GM23338 (cell line): ENCODE results near the gene RNF166. TPM values are rescaled to one million over a fixed set of nuclear protein-coding genes. Genes with fewer than 3 reads are reported as not detected.
A peak's percentile ranks its signal among the peaks of the same experiment; 100 is the strongest.

Source experiments
- ATAC-seq: fragments of 200-7000 bp; cut with Tn5 transposase; 3 replicates; pipeline ENCODE4 v1.9.1; 2020
- DNase-seq: peaks from one replicate; pipeline ENCODE4 v3.0.0-alpha.2; 2015; ENCODE audit warnings: low spot score
- H2AFZ ChIP-seq: fragments of 200-600 bp; sonication (generic); 2 replicates; pipeline ENCODE4 v1.8.0; 2016; ENCODE audit warnings: antibody characterized with exemption, mild to moderate bottlenecking, moderate library complexity
- H3F3A ChIP-seq: fragments of 200-600 bp; sonication (generic); replicated peaks from 2 replicates; pipeline ENCODE4 v1.8.0; 2017; ENCODE audit warnings: antibody characterized with exemption, mixed run types, low read depth
- H3K27ac ChIP-seq: fragments of 200-600 bp; sonication (generic); 2 replicates; pipeline ENCODE4 v1.6.1; 2016; ENCODE audit warnings: low read depth
- H3K27me3 ChIP-seq: fragments of 200-600 bp; sonication (generic); 2 replicates; pipeline ENCODE4 v1.8.0; 2016; ENCODE audit warnings: mild to moderate bottlenecking, mixed run types, moderate library complexity; ENCODE audit not compliant: insufficient read depth
- H3K36me3 ChIP-seq: fragments of 200-600 bp; sonication (generic); 2 replicates; pipeline ENCODE4 v1.8.0; 2016; ENCODE audit warnings: mild to moderate bottlenecking; ENCODE audit not compliant: insufficient read depth
- H3K4me1 ChIP-seq: fragments of 200-600 bp; sonication (generic); 2 replicates; pipeline ENCODE4 v1.8.0; 2016; ENCODE audit warnings: mild to moderate bottlenecking, moderate library complexity; ENCODE audit not compliant: insufficient read depth
- H3K4me2 ChIP-seq: fragments of 200-600 bp; sonication (generic); 2 replicates; pipeline ENCODE4 v1.7.1; 2017; ENCODE audit warnings: mixed run types
- H3K4me3 ChIP-seq: fragments of 200-600 bp; sonication (generic); 2 replicates; pipeline ENCODE4 v1.6.1; 2016; ENCODE audit warnings: mixed run types
- H3K79me2 ChIP-seq: fragments of 200-600 bp; sonication (generic); replicated peaks from 2 replicates; pipeline ENCODE4 v1.8.0; 2017; ENCODE audit warnings: mild to moderate bottlenecking; ENCODE audit not compliant: insufficient read depth
- H3K9me2 ChIP-seq: fragments of 200-600 bp; sonication (generic); 2 replicates; pipeline ENCODE4 v1.8.0; 2017; ENCODE audit not compliant: insufficient read depth
- H4K20me1 ChIP-seq: fragments of 200-600 bp; sonication (generic); replicated peaks from 2 replicates; pipeline ENCODE4 v1.8.0; 2017; ENCODE audit warnings: mild to moderate bottlenecking; ENCODE audit not compliant: insufficient read depth
- H3K27ac Mint-ChIP-seq: 2 replicates; pipeline ENCODE4 v1.8.0; 2020; ENCODE audit warnings: inconsistent platforms, mild to moderate bottlenecking, moderate library complexity, mixed read lengths
- H3K27me3 Mint-ChIP-seq: 3 replicates; pipeline ENCODE4 v1.8.0; 2022; ENCODE audit warnings: low read depth, mild to moderate bottlenecking, moderate library complexity, mixed read lengths, inconsistent platforms; ENCODE audit not compliant: insufficient read depth, poor library complexity
- H3K36me3 Mint-ChIP-seq: 3 replicates; pipeline ENCODE4 v1.8.0; 2021; ENCODE audit warnings: low read depth, mild to moderate bottlenecking, inconsistent platforms, moderate library complexity, mixed read lengths
- H3K4me1 Mint-ChIP-seq: 3 replicates; pipeline ENCODE4 v1.8.0; 2020; ENCODE audit warnings: mild to moderate bottlenecking, inconsistent platforms, mixed read lengths
- H3K4me3 Mint-ChIP-seq: 3 replicates; pipeline ENCODE4 v1.8.0; 2021; ENCODE audit warnings: moderate library complexity, mild to moderate bottlenecking, inconsistent platforms, mixed read lengths
- H3K9me3 Mint-ChIP-seq: 3 replicates; pipeline ENCODE4 v1.8.0; 2020; ENCODE audit warnings: moderate library complexity, mild to moderate bottlenecking, inconsistent platforms, mixed read lengths
- CREB1 ChIP-seq: fragments of 250-450 bp; sonication (Bioruptor Pico); IDR thresholded peaks from 2 replicates; pipeline ENCODE4 v1.5.0; 2020; ENCODE audit warnings: low read depth, mild to moderate bottlenecking, moderate library complexity
- CTCF ChIP-seq, 2 experiments: fragments of 200-600 bp in 1 of 2; sonication (generic) in 1 of 2; conservative IDR thresholded peaks; 2 replicates each; pipeline versions ENCODE4 v1.5.1 to v1.6.1; 2016 to 2017; ENCODE audit warnings: antibody characterized with exemption in 2 of 2, low read depth in 2 of 2, mild to moderate bottlenecking in 2 of 2, moderate library complexity in 1 of 2
- POLR2AphosphoS5 ChIP-seq: IDR thresholded peaks from 2 replicates; pipeline ENCODE4 v1.6.1; 2016; ENCODE audit warnings: antibody characterized with exemption, low read depth
- ZNF114 ChIP-seq: fragments of 250-450 bp; sonication (Bioruptor Pico); IDR thresholded peaks from 2 replicates; pipeline ENCODE4 v1.5.0; 2020; ENCODE audit warnings: mild to moderate bottlenecking, moderate library complexity
- ZNF331 ChIP-seq: fragments of 250-450 bp; sonication (Bioruptor Pico); IDR thresholded peaks from 2 replicates; pipeline ENCODE4 v1.5.0; 2020; ENCODE audit warnings: low read depth, mild to moderate bottlenecking, moderate library complexity
- polyA plus RNA-seq: library from polyadenylated mRNA; unstranded; fragments of >200 nt; fragmentation: Nextera tagmentation; extraction: Ambion mirVana; gene quantifications from 2 replicates; pipeline ENCODE4 v1.2.1, GENCODE V29; 2016
- total RNA-seq: library from RNA; depleted of rRNA; stranded (reverse); fragments of >200 nt; shearing (Covaris generic); gene quantifications from 2 replicates; pipeline ENCODE4 v1.2.3, GENCODE V29; 2014

Gene RNF166
- total and polyA plus RNA-seq, 2 experiments from 2014 or later = 24.9 to 43.4 TPM

- Histone ChIP-seq H4K20me1 (no peaks in the 10 kb centered on the region), H3K4me3 (no peak overlapping the region), H3K4me2 (no peak overlapping the region), H3K27me3 (no peaks in the 10 kb centered on the region), H3K9me2 (no peaks in the 10 kb centered on the region), H3K4me1 (no peaks in the 10 kb centered on the region), H2AFZ (0 out of 2 replicates have a peak overlapping the region, but pooled peaks have one; percentile 56), H3K36me3 (no peaks in the 10 kb centered on the region; the same call in 1 of the 2 replicates), H3K27ac (no peak overlapping the region), H3F3A (no peaks in the 10 kb centered on the region), H3K79me2 (no peaks in the 10 kb centered on the region)
- Mint-ChIP-seq H3K9me3 (no peaks in the 10 kb centered on the region), H3K36me3 (no peaks in the 10 kb centered on the region), H3K4me3 (no peak overlapping the region), H3K4me1 (no peaks in the 10 kb centered on the region), H3K27ac (no peak overlapping the region), H3K27me3 (peaks cover 5% of the 10 kb centered on the region)
- DNase-seq (peak; percentile 77), ATAC-seq (peak; percentile 93)
- TF ChIP-seq CTCF (conservative IDR thresholded peaks at IDR 0.05; ENCODE audit: low read depth in 2 of 2) = peak; percentile 71 to 94
- TF ChIP-seq POLR2AphosphoS5 = peak; percentile 34; the same call in 1 of the 2 replicates
- TF ChIP-seq ZNF114 (CRISPR knock-in tag) = no peak
- peak; percentile 59 for TF ChIP-seq CREB1 (CRISPR knock-in tag)
Observed at GRCh38 chr16:88737298-88738150, 31.3 kb upstream of the RNF166 start.

- TF ChIP-seq ZNF331 (CRISPR knock-in tag) (no peak), CREB1 (CRISPR knock-in tag) (no peak)
- Histone ChIP-seq H4K20me1 (no peaks in the 10 kb centered on the region), H3F3A (no peaks in the 10 kb centered on the region), H2AFZ (no peak overlapping the region), H3K4me2 (no peak overlapping the region), H3K27ac (no peak overlapping the region), H3K79me2 (no peaks in the 10 kb centered on the region), H3K4me1 (no peaks in the 10 kb centered on the region), H3K27me3 (no peaks in the 10 kb centered on the region), H3K4me3 (no peak overlapping the region), H3K9me2 (no peaks in the 10 kb centered on the region), H3K36me3 (no peaks in the 10 kb centered on the region; the same call in 1 of the 2 replicates)
- ATAC-seq (no peak), DNase-seq (no peak)
- Mint-ChIP-seq H3K4me1 (no peaks in the 10 kb centered on the region), H3K27me3 (peaks cover 7% of the 10 kb centered on the region), H3K36me3 (no peaks in the 10 kb centered on the region), H3K9me3 (no peaks in the 10 kb centered on the region), H3K27ac (no peak overlapping the region), H3K4me3 (no peak overlapping the region)
Observed at GRCh38 chr16:88736496-88736895, 30.3 kb upstream of the RNF166 start.

- Histone ChIP-seq H3K4me3 (no peak overlapping the region), H3K9me2 (no peaks in the 10 kb centered on the region), H3K27ac (no peak overlapping the region), H3K4me2 (no peak overlapping the region), H4K20me1 (no peaks in the 10 kb centered on the region), H3F3A (no peaks in the 10 kb centered on the region), H2AFZ (no peak overlapping the region), H3K79me2 (no peaks in the 10 kb centered on the region), H3K4me1 (no peaks in the 10 kb centered on the region), H3K36me3 (no peaks in the 10 kb centered on the region; the same call in 1 of the 2 replicates), H3K27me3 (no peaks in the 10 kb centered on the region)
- Mint-ChIP-seq H3K27me3 (peaks cover 10% of the 10 kb centered on the region), H3K27ac (no peak overlapping the region), H3K4me3 (no peak overlapping the region), H3K4me1 (no peaks in the 10 kb centered on the region), H3K36me3 (peaks cover 3% of the 10 kb centered on the region; the same call in 1 of the 3 replicates), H3K9me3 (no peaks in the 10 kb centered on the region)
- ATAC-seq = no peak
- no peak for TF ChIP-seq CREB1 (CRISPR knock-in tag)
- 0 out of 4 replicates have a peak, but pooled peaks of 1 of the 2 experiments have one; percentile 7 for TF ChIP-seq CTCF (conservative IDR thresholded peaks at IDR 0.05; ENCODE audit: low read depth in 2 of 2)
- no peak for DNase-seq
Observed at GRCh38 chr16:88736088-88736487, 29.9 kb upstream of the RNF166 start.
